HepG2 (cell line): Measurements from ENCODE around the gene SLC9A9. TPM values are rescaled to one million over a fixed set of nuclear protein-coding genes. Genes with fewer than 3 reads are reported as not detected.

Experiments used
- ATAC-seq: fragments of 200-7000 bp; cut with Tn5 transposase; 3 replicates; pipeline ENCODE4 v1.9.1; 2020; ENCODE audit warnings: mild to moderate bottlenecking, moderate library complexity
- BruUV-seq: library from RNA; stranded (reverse); fragments of 400-500 nt; replicated peaks from 2 replicates; lab custom pipeline; 2021; lab: Mats Ljungman, UMichigan
- CTCF ChIA-PET: fragments of 300-600 bp; formaldehyde crosslinking; extraction: SDS; loops from one replicate; lab custom pipeline; 2021; ENCODE audit warnings: low total read pairs, inconsistent platforms, low intra/inter-chr PET ratio; lab: Yijun Ruan, JAX
- POLR2A ChIA-PET: fragments of 350-600 bp; sonication (Branson Sonifier 250); formaldehyde crosslinking; loops from one replicate; lab custom pipeline; 2020; ENCODE audit warnings: antibody characterized with exemption, inconsistent platforms; lab: Yijun Ruan, JAX
- DNase-seq: peaks from one replicate; pipeline ENCODE4 v3.0.0-alpha.2; 2015; ENCODE audit warnings: low spot score
- FAIRE-seq: peaks from 3 replicates; lab custom pipeline; 2011; peaks lifted over from hg19 to GRCh38; lab: Jason Lieb, UNC
- H2AFZ ChIP-seq: one replicate; pipeline ENCODE4 v1.6.1; 2011; ENCODE audit warnings: low read length, inconsistent platforms
- H3K27ac ChIP-seq: fragments of 300-600 bp; 3 replicates; pipeline ENCODE4 v1.8.0; 2011; ENCODE audit warnings: mixed run types, mild to moderate bottlenecking, mixed read lengths, low read length, inconsistent platforms; ENCODE audit not compliant: insufficient read depth; ENCODE audit errors: extremely low read length
- H3K27me3 ChIP-seq, 2 experiments: fragments of 200-600 bp in 1 of 2; 2 replicates in 1 of 2; 3 replicates in 1 of 2; pipeline versions ENCODE4 v1.6.0 to v1.8.0; 2011; ENCODE audit warnings: low read length in 2 of 2, mild to moderate bottlenecking in 2 of 2, moderate library complexity in 2 of 2, inconsistent platforms in 1 of 2; ENCODE audit not compliant: insufficient read depth in 2 of 2, control insufficient read depth in 1 of 2
- H3K36me3 ChIP-seq, 2 experiments: fragments of 200-600 bp in 1 of 2; replicated peaks in 1 of 2; 2 replicates in 1 of 2; 3 replicates in 1 of 2; pipeline versions ENCODE4 v1.5.1 to v1.8.0; 2011; ENCODE audit warnings: low read length in 2 of 2, inconsistent platforms in 1 of 2; ENCODE audit not compliant: insufficient read depth in 2 of 2, control insufficient read depth in 1 of 2
- H3K4me1 ChIP-seq: 2 replicates; pipeline ENCODE4 v1.5.1; 2012; ENCODE audit warnings: low read length, inconsistent platforms; ENCODE audit not compliant: insufficient read depth
- H3K4me2 ChIP-seq: 2 replicates; pipeline ENCODE4 v1.6.0; 2011; ENCODE audit warnings: low read depth, low read length, inconsistent platforms
- H3K4me3 ChIP-seq, 3 experiments: fragments of 200-600 bp in 1 of 3; sonication (generic), shearing (Covaris generic) in 1 of 3; replicated peaks in 1 of 3; 2 replicates each; pipeline ENCODE4 v1.5.1; 2011 to 2016; ENCODE audit warnings: low read length in 3 of 3, inconsistent platforms in 2 of 3, low read depth in 2 of 3, mild to moderate bottlenecking in 2 of 3, control low read depth in 1 of 3, mixed read lengths in 1 of 3; ENCODE audit not compliant: insufficient read depth in 1 of 3
- H3K79me2 ChIP-seq: one replicate; pipeline ENCODE4 v1.6.1; 2011; ENCODE audit warnings: low read length, inconsistent platforms; ENCODE audit not compliant: insufficient read depth
- H3K9ac ChIP-seq: 2 replicates; pipeline ENCODE4 v1.6.0; 2011; ENCODE audit warnings: mild to moderate bottlenecking, low read depth, low read length, inconsistent platforms; ENCODE audit not compliant: insufficient read depth
- H3K9me3 ChIP-seq: 2 replicates; pipeline ENCODE4 v1.5.1; 2012; ENCODE audit warnings: mild to moderate bottlenecking, low read length
- H4K20me1 ChIP-seq: 2 replicates; pipeline ENCODE4 v1.6.0; 2011; ENCODE audit warnings: inconsistent platforms, mild to moderate bottlenecking, low read length, moderate library complexity; ENCODE audit not compliant: insufficient read depth
- ADNP ChIP-seq: sonication (generic); formaldehyde crosslinking; IDR thresholded peaks from 2 replicates; pipeline ENCODE4 v1.4.0; 2020; ENCODE audit warnings: missing genetic modification reagents
- ARNT ChIP-seq: fragments of 450-650 bp; IDR thresholded peaks from 2 replicates; pipeline ENCODE4 v1.6.1; 2017
- BRCA1 ChIP-seq: sonication (generic); formaldehyde crosslinking; IDR thresholded peaks from 2 replicates; pipeline ENCODE4 v1.4.0; 2020; ENCODE audit warnings: missing genetic modification reagents
- CHCHD3 ChIP-seq: sonication (generic); formaldehyde crosslinking; IDR thresholded peaks from 2 replicates; pipeline ENCODE4 v1.8.0; 2022; ENCODE audit warnings: mild to moderate bottlenecking, missing genetic modification reagents, moderate library complexity
- E2F5 ChIP-seq: sonication (generic); formaldehyde crosslinking; conservative IDR thresholded peaks from 2 replicates; pipeline ENCODE4 v1.4.0; 2020; ENCODE audit warnings: missing genetic modification reagents
- GMEB2 ChIP-seq: IDR thresholded peaks from 2 replicates; pipeline ENCODE4 v1.6.1; 2016; ENCODE audit warnings: missing biosample characterization, missing genetic modification reagents, low read depth
- GZF1 ChIP-seq: sonication (generic); formaldehyde crosslinking; IDR thresholded peaks from 2 replicates; pipeline ENCODE4 v1.5.1; 2020; ENCODE audit warnings: mild to moderate bottlenecking, missing genetic modification reagents
- HOMEZ ChIP-seq: IDR thresholded peaks from 2 replicates; pipeline ENCODE4 v1.6.1; 2016; ENCODE audit warnings: low read depth
- HOXA9 ChIP-seq: sonication (generic); formaldehyde crosslinking; IDR thresholded peaks from 2 replicates; pipeline ENCODE4 v1.8.1; 2022; ENCODE audit warnings: missing genetic modification reagents, mild to moderate bottlenecking, moderate library complexity, borderline replicate concordance
- NCOR1 ChIP-seq: fragments of 200-600 bp; sonication (generic); IDR thresholded peaks from 2 replicates; pipeline ENCODE4 v1.7.0; 2017; ENCODE audit warnings: antibody characterized with exemption, low read length, borderline replicate concordance
- ZFP37 ChIP-seq: sonication (generic); formaldehyde crosslinking; IDR thresholded peaks from 2 replicates; pipeline ENCODE4 v1.4.0; 2020; ENCODE audit warnings: missing genetic modification reagents, borderline replicate concordance
- ZNF329 ChIP-seq: sonication (generic); formaldehyde crosslinking; IDR thresholded peaks from 2 replicates; pipeline ENCODE4 v1.9.0; 2021; ENCODE audit warnings: low read depth, mild to moderate bottlenecking, missing genetic modification reagents
- ZNF44 ChIP-seq: sonication (generic); formaldehyde crosslinking; IDR thresholded peaks from 2 replicates; pipeline ENCODE4 v1.5.1; 2020; ENCODE audit warnings: mild to moderate bottlenecking, missing genetic modification reagents
- ZNF501 ChIP-seq: sonication (generic); formaldehyde crosslinking; IDR thresholded peaks from 2 replicates; pipeline ENCODE4 v1.5.1; 2020; ENCODE audit warnings: mild to moderate bottlenecking, moderate library complexity, missing genetic modification reagents
- ZNF580 ChIP-seq: IDR thresholded peaks from 2 replicates; pipeline ENCODE4 v1.6.1; 2016; ENCODE audit warnings: low read depth, borderline replicate concordance
- ZSCAN30 ChIP-seq: sonication (generic); formaldehyde crosslinking; IDR thresholded peaks from 2 replicates; pipeline ENCODE4 v1.5.0; 2020; ENCODE audit warnings: mild to moderate bottlenecking, missing genetic modification reagents
- WGBS: methylation state at CpG from one replicate; pipeline ENCODE4 v1.1.6; 2017; ENCODE audit warnings: low lambda C conversion rate; 5-methylcytosine and 5-hydroxymethylcytosine counted together
- in situ Hi-C: cut with HindIII; loops from 2 replicates; pipeline ENCODE4 v1.10.0; 2017; ENCODE audit warnings: low pct_unique_long_range_greater_than_20kb; ENCODE audit not compliant: extremely low pct_ligation_motif_present
- intact Hi-C: fragments of 100-400 bp; cut with micrococcal nuclease; formaldehyde crosslinking; loops from one replicate; pipeline ENCODE4 v1.10.0; 2022; ENCODE audit not compliant: unreplicated experiment
- polyA plus RNA-seq, 8 experiments: library from polyadenylated mRNA; depleted of rRNA in 3 of 8; stranded (reverse) in 7 of 8; unstranded in 1 of 8; fragments of >200 nt; fragmentation: Illumina TruSeq in 4 of 8; extraction: Trizol in 4 of 8; gene quantifications; 2 replicates each; pipeline versions ENCODE4 v1.2.1 to v1.2.3, GENCODE V29; 2011 to 2016; ENCODE audit warnings: low read depth in 4 of 8, missing spikeins in 1 of 8, mixed read lengths in 1 of 8; ENCODE audit not compliant: insufficient read depth in 1 of 8
- total RNA-seq, 5 experiments: library from RNA; depleted of rRNA; stranded (reverse); fragments of >200 nt; fragmentation: Illumina TruSeq; extraction: Trizol; gene quantifications; 2 replicates each; pipeline ENCODE4 v1.2.3, GENCODE V29; 2016; ENCODE audit warnings: low read depth in 1 of 5

The SLC9A9 gene
- total and polyA plus RNA-seq, 2 of the 13 experiments (the other 11 are each of a cell fraction or from before 2014, with no cell fraction given), result not detected

- 0 out of 2 replicates have a peak, but pooled peaks cover 9% of the 10 kb centered on the region for H3K4me1 ChIP-seq
- ATAC-seq (no peak), DNase-seq (no peak), FAIRE-seq (no peak)
- in situ Hi-C loops (no loop called here), intact Hi-C loops (no loop called here)
- ChIA-PET POLR2A (no interaction called here), CTCF (no interaction called here)
- no peak overlapping the region for H3K27ac ChIP-seq
- WGBS, result 0% methylated on average over 2 of the region's 2 CpGs
- H3K9me3 ChIP-seq, result no peaks in the 10 kb centered on the region
- no peak for TF ChIP-seq ZNF580 (CRISPR knock-in tag)
- no peak for TF ChIP-seq HOMEZ
- TF ChIP-seq CHCHD3 (CRISPR knock-in tag), result no peak
- TF ChIP-seq ZSCAN30 (CRISPR knock-in tag), result no peak
- no peak for TF ChIP-seq NCOR1
- H3K9ac ChIP-seq, result no peak overlapping the region
- H3K36me3 ChIP-seq, result no peaks in the 10 kb centered on the region
- H3K27me3 ChIP-seq, result no peaks in the 10 kb centered on the region
- H4K20me1 ChIP-seq, result no peaks in the 10 kb centered on the region
- H2AFZ ChIP-seq, result no peak overlapping the region
- no peak overlapping the region for H3K4me3 ChIP-seq
- no peaks in the 10 kb centered on the region for H3K79me2 ChIP-seq
- H3K4me2 ChIP-seq, result no peak overlapping the region
- no TSS peak for BruUV-seq
These were observed 514.9 kb downstream of the SLC9A9 start for GRCh38 chr3:143333367-143333766.

GRCh38 chr3:143332026-143332425, 516.2 kb downstream of the SLC9A9 start:
- intact Hi-C loops (no loop called here), in situ Hi-C loops (no loop called here)
- ATAC-seq (no peak), DNase-seq (no peak), FAIRE-seq (no peak)
- no peaks in the 10 kb centered on the region for H4K20me1 ChIP-seq
- CTCF ChIA-PET, result no interaction called here
- no peaks in the 10 kb centered on the region for H3K27me3 ChIP-seq
- H3K9ac ChIP-seq, result no peak overlapping the region
- H3K4me3 ChIP-seq, result no peak overlapping the region
- H3K9me3 ChIP-seq, result no peaks in the 10 kb centered on the region
- no peak overlapping the region for H3K4me2 ChIP-seq
- no peaks in the 10 kb centered on the region for H3K36me3 ChIP-seq
- POLR2A ChIA-PET, result no interaction called here
- 0 out of 2 replicates have a peak, but pooled peaks cover 9% of the 10 kb centered on the region for H3K4me1 ChIP-seq
- no peaks in the 10 kb centered on the region for H3K79me2 ChIP-seq
- BruUV-seq, result no TSS peak
- H2AFZ ChIP-seq, result no peak overlapping the region
- no peak overlapping the region for H3K27ac ChIP-seq
- 0% methylated on average over 1 of the region's 1 CpG for WGBS
- TF ChIP-seq GMEB2 (no peak), ZNF501 (CRISPR knock-in tag) (no peak), BRCA1 (no peak), ZNF44 (no peak), ZNF329 (CRISPR knock-in tag) (no peak), ARNT (no peak), GZF1 (CRISPR knock-in tag) (no peak), ADNP (CRISPR knock-in tag) (no peak), E2F5 (CRISPR knock-in tag) (no peak), ZFP37 (CRISPR knock-in tag) (no peak), HOXA9 (no peak)
